Measurements from ENCODE around the gene NRIP1.

DNA sequence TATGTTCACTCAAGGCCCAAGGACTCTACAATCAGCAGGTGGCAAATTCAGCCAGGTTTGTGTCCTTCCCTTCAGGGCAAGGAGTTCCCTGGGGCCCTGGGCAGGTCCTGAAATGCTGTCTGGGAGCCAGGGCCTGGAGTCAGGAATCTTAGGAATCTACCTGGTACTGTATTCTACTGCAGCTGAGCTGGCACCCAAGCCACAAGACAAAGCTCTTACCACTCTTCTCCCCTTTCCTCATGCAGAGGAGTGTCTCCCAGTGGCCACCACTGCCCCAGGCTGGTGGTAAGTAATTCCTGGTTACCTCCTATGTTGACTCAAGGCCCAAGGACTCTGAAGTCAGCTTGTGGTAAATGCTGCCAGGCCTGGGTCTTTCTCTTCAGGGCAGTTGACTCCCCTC lies 153.4 kb downstream of the NRIP1 start:
- TF ChIP-seq EZH2 (IDR thresholded peaks at IDR 0.05), result no peak
- no peak for TF ChIP-seq POLR2AphosphoS5 (IDR thresholded peaks at IDR 0.05; ENCODE audit: borderline replicate concordance, low read depth, low read length)
